Common myeloid progenitor, CD34-positive (primary cell): ENCODE measurements around the gene QRFP.

Source experiments
- CTCF ChIA-PET: fragments of 350-600 bp; sonication (Branson Sonifier 250); formaldehyde crosslinking; loops from one replicate; lab custom pipeline; 2021; ENCODE audit warnings: antibody characterized with exemption; lab: Charles Lee
- POLR2A ChIA-PET: fragments of 350-600 bp; sonication (Branson Sonifier 250); formaldehyde crosslinking; loops from one replicate; lab custom pipeline; 2021; ENCODE audit warnings: antibody characterized with exemption; lab: Charles Lee
- DNase-seq, 3 donors: peaks; one replicate each; pipeline versions ENCODE4 v3.0.0 to v3.0.0-alpha.2; 2013
- H3K27ac ChIP-seq, 2 experiments: 1 replicate in 1 of 2; 2 replicates in 1 of 2; pipeline ENCODE4 v1.7.0; 2013; ENCODE audit warnings: inconsistent platforms in 2 of 2, low read length in 2 of 2, mild to moderate bottlenecking in 2 of 2, low read depth in 1 of 2, moderate library complexity in 1 of 2; ENCODE audit not compliant: severe bottlenecking in 2 of 2, insufficient read depth in 1 of 2, poor library complexity in 1 of 2
- H3K27me3 ChIP-seq, 5 experiments: replicated peaks in 2 of 5; 1 replicate in 3 of 5; 2 replicates in 2 of 5; pipeline versions ENCODE4 v1.6.1 to v1.7.0; 2013; ENCODE audit warnings: low read length in 4 of 5, mild to moderate bottlenecking in 2 of 5, moderate library complexity in 2 of 5, inconsistent platforms in 1 of 5; ENCODE audit not compliant: insufficient read depth in 5 of 5, control insufficient read depth in 4 of 5
- H3K36me3 ChIP-seq, 4 experiments: 1 replicate in 2 of 4; 2 replicates in 2 of 4; pipeline versions ENCODE4 v1.6.1 to v1.7.0; 2013; ENCODE audit warnings: low read length in 3 of 4, control low read depth in 1 of 4, mild to moderate bottlenecking in 1 of 4; ENCODE audit not compliant: control insufficient read depth in 4 of 4, insufficient read depth in 4 of 4
- H3K4me1 ChIP-seq, 4 experiments: 1 replicate in 3 of 4; 2 replicates in 1 of 4; pipeline versions ENCODE4 v1.6.1 to v1.7.1; 2013; ENCODE audit warnings: low read length in 3 of 4, mild to moderate bottlenecking in 3 of 4, control low read depth in 1 of 4, inconsistent platforms in 1 of 4, moderate library complexity in 1 of 4; ENCODE audit not compliant: control insufficient read depth in 4 of 4, insufficient read depth in 4 of 4; ENCODE audit errors: control extremely low read depth in 1 of 4
- H3K4me3 ChIP-seq, 7 experiments: 1 replicate in 4 of 7; 2 replicates in 3 of 7; pipeline versions ENCODE4 v1.5.1 to v1.7.0; 2013; ENCODE audit warnings: mild to moderate bottlenecking in 7 of 7, low read length in 6 of 7, moderate library complexity in 6 of 7, inconsistent platforms in 2 of 7, low read depth in 2 of 7, control low read depth in 1 of 7; ENCODE audit not compliant: insufficient read depth in 4 of 7, control insufficient read depth in 1 of 7; ENCODE audit errors: extremely low read depth in 1 of 7
- H3K9me3 ChIP-seq, 5 experiments: 1 replicate in 4 of 5; 2 replicates in 1 of 5; pipeline versions ENCODE4 v1.6.1 to v1.7.1; 2013; ENCODE audit warnings: low read length in 4 of 5, mild to moderate bottlenecking in 2 of 5, inconsistent platforms in 1 of 5, low read depth in 1 of 5, moderate library complexity in 1 of 5; ENCODE audit not compliant: control insufficient read depth in 4 of 5, insufficient read depth in 2 of 5; ENCODE audit errors: control extremely low read depth in 1 of 5
- WGBS: methylation state at CpG from one replicate; pipeline ENCODE4 v1.1.5; 2013; ENCODE audit not compliant: insufficient coverage; 5-methylcytosine and 5-hydroxymethylcytosine counted together

The QRFP gene

GRCh38 chr9:130860458-130861316, 35.9 kb downstream of the QRFP start:
- H3K36me3 ChIP-seq, result peaks cover 9 to 89% (median 35%) of the 10 kb centered on the region in 4 experiments
- no peak overlapping the region for H3K4me3 ChIP-seq
- H3K9me3 ChIP-seq, result no peaks in the 10 kb centered on the region
- no peaks in the 10 kb centered on the region for H3K4me1 ChIP-seq
- WGBS, result 85% methylated on average over 26 of the region's 28 CpGs
- peak overlapping the region in 1 of 2 experiments; percentile 47 for H3K27ac ChIP-seq
- ChIA-PET POLR2A (no interaction called here), CTCF (interaction anchor here (0.6 to 11.0 kb wide), 4 partner anchors 15 to 156 kb away, joined by 3 to 249 read pairs (median 52); no protein-coding TSS in a partner anchor)
- H3K27me3 ChIP-seq, result no peaks in the 10 kb centered on the region
- DNase-seq, result peak; percentile 17 to 78 (median 53)

- no peaks in the 10 kb centered on the region for H3K9me3 ChIP-seq
- no peak overlapping the region for H3K4me3 ChIP-seq
- WGBS, result 95% methylated on average over 17 of the region's 20 CpGs
- no peak for DNase-seq
- no peak overlapping the region for H3K27ac ChIP-seq
- ChIA-PET POLR2A (no interaction called here), CTCF (interaction anchor here (1.2 to 2.6 kb wide), 6 partner anchors 8 to 752 kb away, joined by 3 to 21 read pairs (median 7); no protein-coding TSS in a partner anchor)
- no peaks in the 10 kb centered on the region for H3K27me3 ChIP-seq
- H3K36me3 ChIP-seq, result peaks cover 18 to 91% (median 41%) of the 10 kb centered on the region in 4 experiments
- no peaks in the 10 kb centered on the region for H3K4me1 ChIP-seq
These were observed 37.6 kb downstream of the QRFP start for GRCh38 chr9:130858739-130859705.

- Histone ChIP-seq H3K4me1 (no peaks in the 10 kb centered on the region), H3K27me3 (no peaks in the 10 kb centered on the region), H3K27ac (no peak overlapping the region), H3K4me3 (no peak overlapping the region), H3K36me3 (peaks cover 17 to 87% (median 41%) of the 10 kb centered on the region in 4 experiments), H3K9me3 (no peaks in the 10 kb centered on the region)
- CTCF ChIA-PET, result interaction anchor here (0.6 to 2.6 kb wide), 9 partner anchors 9 to 751 kb away, joined by 3 to 21 read pairs (median 5); no protein-coding TSS in a partner anchor
- POLR2A ChIA-PET, result no interaction called here
- no peak for DNase-seq
- WGBS, result 96% methylated on average over 13 of the region's 22 CpGs
These were observed 38.5 kb downstream of the QRFP start for GRCh38 chr9:130857864-130858738.

GRCh38 chr9:130856474-130856873, 40.1 kb downstream of the QRFP start:
- Histone ChIP-seq H3K9me3 (no peaks in the 10 kb centered on the region), H3K27me3 (no peaks in the 10 kb centered on the region), H3K4me1 (no peaks in the 10 kb centered on the region), H3K4me3 (no peak overlapping the region), H3K27ac (no peak overlapping the region), H3K36me3 (peaks cover 15 to 71% (median 38%) of the 10 kb centered on the region in 4 experiments)
- ChIA-PET POLR2A (no interaction called here), CTCF (interaction anchor here (1.1 to 1.3 kb wide), 2 partner anchors 149 to 155 kb away, joined by 3 to 4 read pairs; no protein-coding TSS in a partner anchor)
- 89% methylated on average over 6 of the region's 8 CpGs for WGBS
- DNase-seq, result no peak

GRCh38 chr9:130854835-130855234, 41.8 kb downstream of the QRFP start:
- H3K4me1 ChIP-seq, result no peaks in the 10 kb centered on the region
- no peak overlapping the region for H3K4me3 ChIP-seq
- no peaks in the 10 kb centered on the region for H3K27me3 ChIP-seq
- peaks cover 15 to 55% (median 28%) of the 10 kb centered on the region in 4 experiments for H3K36me3 ChIP-seq
- DNase-seq, result no peak
- POLR2A ChIA-PET, result no interaction called here
- CTCF ChIA-PET, result interaction anchor here (1.1 to 2.2 kb wide), 4 partner anchors 11 to 154 kb away, joined by 4 to 12 read pairs (median 6); no protein-coding TSS in a partner anchor
- H3K27ac ChIP-seq, result no peak overlapping the region
- H3K9me3 ChIP-seq, result no peaks in the 10 kb centered on the region
- WGBS, result 95% methylated on average over 9 of the region's 9 CpGs

- Histone ChIP-seq H3K36me3 (peaks cover 15 to 51% (median 27%) of the 10 kb centered on the region in 4 experiments), H3K4me3 (no peak overlapping the region), H3K9me3 (no peaks in the 10 kb centered on the region), H3K4me1 (no peaks in the 10 kb centered on the region), H3K27ac (no peak overlapping the region), H3K27me3 (no peaks in the 10 kb centered on the region)
- ChIA-PET CTCF (interaction anchor here (0.9 to 2.2 kb wide), 6 partner anchors 12 to 153 kb away, joined by 3 to 12 read pairs (median 4); no protein-coding TSS in a partner anchor), POLR2A (no interaction called here)
- DNase-seq, result no peak
- 92% methylated on average over 7 of the region's 8 CpGs for WGBS
These were observed 42.5 kb downstream of the QRFP start for GRCh38 chr9:130854092-130854491.
